Uterus (tissue), 2 donors: ENCODE measurements around the gene ERICH6.

ENCODE experiments used
- CTCF ChIP-seq, 4 experiments: fragments of 200-600 bp in 2 of 4; fragments of 450-650 bp in 2 of 4; sonication (generic) in 2 of 4; IDR thresholded peaks; one replicate each; pipeline ENCODE4 v1.5.1; 2016 to 2019; ENCODE audit warnings: antibody characterized with exemption in 4 of 4, mild to moderate bottlenecking in 2 of 4, moderate library complexity in 1 of 4
- POLR2A ChIP-seq, 2 donors: fragments of 450-650 bp; IDR thresholded peaks; one replicate each; pipeline ENCODE4 v1.6.1; 2016; ENCODE audit warnings: antibody characterized with exemption in 2 of 2, mild to moderate bottlenecking in 1 of 2, moderate library complexity in 1 of 2

GRCh38 chr3:150736316-150736719 is 32.6 kb upstream of the ERICH6 start:
- TF ChIP-seq CTCF (IDR thresholded peaks at IDR 0.05) (no peak), POLR2A (IDR thresholded peaks at IDR 0.05) (no peak)
